ENCODE measurements around the gene RGS18. TPM values are rescaled to one million over a fixed set of nuclear protein-coding genes. Genes with fewer than 3 reads are reported as not detected.

Gene RGS18
- total RNA-seq, 4 donors from 2014 or later = 0.35 to 8.3 (median 0.80) TPM; not detected in 1

GRCh38 chr1:192167011-192167410 lies 8.7 kb downstream of the RGS18 start:
- no peaks in the 10 kb centered on the region for H3K4me1 ChIP-seq
- no peaks in the 10 kb centered on the region for H3K36me3 ChIP-seq
- no peak for DNase-seq

GRCh38 chr1:192167911-192168700 lies 9.8 kb downstream of the RGS18 start:
- H3K27me3 ChIP-seq = no peaks in the 10 kb centered on the region
- TF ChIP-seq CTCF (IDR thresholded peaks at IDR 0.05) (no peak), POLR2A (IDR thresholded peaks at IDR 0.05) (no peak)
- no peak for DNase-seq
- H3K27ac ChIP-seq = no peak overlapping the region
- H3K4me1 ChIP-seq = no peaks in the 10 kb centered on the region
- H3K4me3 ChIP-seq = no peak overlapping the region
- H3K9me3 ChIP-seq = no peaks in the 10 kb centered on the region
- H3K36me3 ChIP-seq = no peaks in the 10 kb centered on the region

More at GRCh38 chr1:192167011-192167410, 8.7 kb downstream of the RGS18 start:
- H3K9me3 ChIP-seq = no peaks in the 10 kb centered on the region
- H3K4me3 ChIP-seq = no peak overlapping the region
- no peak for TF ChIP-seq POLR2A (IDR thresholded peaks at IDR 0.05)
- TF ChIP-seq CTCF (IDR thresholded peaks at IDR 0.05) = no peak
- no peak overlapping the region for H3K27ac ChIP-seq
- no peaks in the 10 kb centered on the region for H3K27me3 ChIP-seq

- H3K36me3 ChIP-seq = no peaks in the 10 kb centered on the region
- no peaks in the 10 kb centered on the region for H3K9me3 ChIP-seq
- H3K4me3 ChIP-seq = no peak overlapping the region
- no peaks in the 10 kb centered on the region for H3K27me3 ChIP-seq
- DNase-seq = no peak
- no peaks in the 10 kb centered on the region for H3K4me1 ChIP-seq
- no peak overlapping the region for H3K27ac ChIP-seq
- no peak for TF ChIP-seq CTCF (IDR thresholded peaks at IDR 0.05)
- no peak for TF ChIP-seq POLR2A (IDR thresholded peaks at IDR 0.05)
Measured at GRCh38 chr1:192168964-192169363, 10.7 kb downstream of the RGS18 start.

- no peaks in the 10 kb centered on the region for H3K9me3 ChIP-seq
- H3K27ac ChIP-seq = no peak overlapping the region
- H3K4me3 ChIP-seq = no peak overlapping the region
- H3K27me3 ChIP-seq = no peaks in the 10 kb centered on the region
- DNase-seq = no peak
- no peaks in the 10 kb centered on the region for H3K4me1 ChIP-seq
- no peak for TF ChIP-seq CTCF (IDR thresholded peaks at IDR 0.05)
- no peak for TF ChIP-seq POLR2A (IDR thresholded peaks at IDR 0.05)
- H3K36me3 ChIP-seq = no peaks in the 10 kb centered on the region
Measured at GRCh38 chr1:192170196-192170984, 12.1 kb downstream of the RGS18 start.

GRCh38 chr1:192171123-192171522 lies 12.9 kb downstream of the RGS18 start:
- Histone ChIP-seq H3K27ac (no peak overlapping the region), H3K36me3 (no peaks in the 10 kb centered on the region), H3K4me1 (no peaks in the 10 kb centered on the region), H3K27me3 (no peaks in the 10 kb centered on the region), H3K4me3 (no peak overlapping the region), H3K9me3 (no peaks in the 10 kb centered on the region)
- no peak for DNase-seq
- no peak for TF ChIP-seq CTCF (IDR thresholded peaks at IDR 0.05)
- TF ChIP-seq POLR2A (IDR thresholded peaks at IDR 0.05) = no peak

Measured in Peyer's patch (tissue), 4 donors.